Measurements from ENCODE around the gene STOX2. TPM values are rescaled to one million over a fixed set of nuclear protein-coding genes. Genes with fewer than 3 reads are reported as not detected.

STOX2 gene
- total and polyA plus RNA-seq, 2 donors (not counting 3 experiments of a cell fraction or from before 2014, with no cell fraction given) = 0.03 to 0.24 TPM

GRCh38 chr4:183999435-183999834, 94.3 kb downstream of the STOX2 start:
- intact Hi-C loops (cut with micrococcal nuclease) (no loop called here), dilution Hi-C loops (cut with MboI; ENCODE audit: extremely low pct_ligation_motif_present, low sequenced_read_pairs) (no loop called here)
- POLR2A ChIA-PET = no interaction called here
- Histone ChIP-seq H3K27me3 (ENCODE audit: control insufficient read depth in 2 of 2, insufficient read depth in 2 of 2, low read length in 2 of 2) (no peaks in the 10 kb centered on the region), H3K4me2 (ENCODE audit: insufficient read depth, low read length) (no peak overlapping the region), H3K9me1 (replicated peaks; ENCODE audit: control insufficient read depth, extremely low read depth, insufficient read depth, low read length) (no peaks in the 10 kb centered on the region), H3K9ac (replicated peaks; ENCODE audit: extremely low read depth, insufficient read depth, low read length) (no peak overlapping the region), H4K20me1 (replicated peaks; ENCODE audit: control insufficient read depth, extremely low read depth, insufficient read depth, low read length) (no peaks in the 10 kb centered on the region), H3K4me3 (replicated peaks in 1 of 3; ENCODE audit: insufficient read depth in 1 of 3, low read depth in 1 of 3, low read length in 3 of 3) (no peak overlapping the region), H3K9me3 (replicated peaks; ENCODE audit: control insufficient read depth, insufficient read depth, low read length) (no peaks in the 10 kb centered on the region), H3K27ac (ENCODE audit: insufficient read depth, low read depth, low read length) (no peak overlapping the region), H3K4me1 (ENCODE audit: control insufficient read depth, extremely low read depth, insufficient read depth, low read length) (no peaks in the 10 kb centered on the region), H2AFZ (ENCODE audit: low read depth, low read length) (no peak overlapping the region), H3K79me2 (ENCODE audit: control insufficient read depth, insufficient read depth, low read length) (no peaks in the 10 kb centered on the region), H3K36me3 (ENCODE audit: control insufficient read depth in 2 of 2, extremely low read depth in 1 of 2, insufficient read depth in 2 of 2, low read length in 2 of 2) (no peaks in the 10 kb centered on the region)
- DNase-seq (ENCODE audit: low read depth, low spot score) (no peak), FAIRE-seq (no peak)
- CTCF ChIA-PET = no interaction called here
- TF ChIP-seq FOS (IDR thresholded peaks at IDR 0.05; ENCODE audit: borderline replicate concordance, insufficient read depth, low read length) (no peak), MYC (IDR thresholded peaks at IDR 0.05; ENCODE audit: low read depth, low read length) (no peak), MAX (IDR thresholded peaks at IDR 0.05; ENCODE audit: insufficient read depth, insufficient read length) (no peak), CTCF (IDR thresholded peaks at IDR 0.05; ENCODE audit: extremely low read depth in 1 of 2, insufficient read depth in 1 of 2, low read depth in 1 of 2, low read length in 2 of 2) (no peak), EZH2 (IDR thresholded peaks at IDR 0.05; ENCODE audit: borderline replicate concordance, low read depth, low read length, severe bottlenecking) (no peak), POLR2A (IDR thresholded peaks at IDR 0.05; ENCODE audit: low read depth, low read length) (no peak), JUN (IDR thresholded peaks at IDR 0.05; ENCODE audit: borderline replicate concordance, insufficient read depth, insufficient read length, low read depth) (no peak), POLR2AphosphoS5 (IDR thresholded peaks at IDR 0.05; ENCODE audit: insufficient read depth, low read depth, low read length) (no peak), GATA2 (IDR thresholded peaks at IDR 0.05; ENCODE audit: insufficient read depth, insufficient read length, low read depth, low read length) (no peak)
- BruUV-seq (replicated peaks) = no TSS peak
